Kidney tubule cell (primary cell): Measurements from ENCODE around the gene BCAS3.
"Not testable (repeated sequence)": the region's sequence is repeated elsewhere in the genome, so short reads cannot be mapped to it uniquely, and the experiment has no call there.

Experiments used
- DNase-seq: peaks from one replicate; pipeline ENCODE4 v3.0.0-alpha.2; 2018; ENCODE audit warnings: low spot score

The BCAS3 gene

GRCh38 chr17:61423967-61424649, 746.5 kb downstream of the BCAS3 start:
- DNase-seq: no peak

DNA sequence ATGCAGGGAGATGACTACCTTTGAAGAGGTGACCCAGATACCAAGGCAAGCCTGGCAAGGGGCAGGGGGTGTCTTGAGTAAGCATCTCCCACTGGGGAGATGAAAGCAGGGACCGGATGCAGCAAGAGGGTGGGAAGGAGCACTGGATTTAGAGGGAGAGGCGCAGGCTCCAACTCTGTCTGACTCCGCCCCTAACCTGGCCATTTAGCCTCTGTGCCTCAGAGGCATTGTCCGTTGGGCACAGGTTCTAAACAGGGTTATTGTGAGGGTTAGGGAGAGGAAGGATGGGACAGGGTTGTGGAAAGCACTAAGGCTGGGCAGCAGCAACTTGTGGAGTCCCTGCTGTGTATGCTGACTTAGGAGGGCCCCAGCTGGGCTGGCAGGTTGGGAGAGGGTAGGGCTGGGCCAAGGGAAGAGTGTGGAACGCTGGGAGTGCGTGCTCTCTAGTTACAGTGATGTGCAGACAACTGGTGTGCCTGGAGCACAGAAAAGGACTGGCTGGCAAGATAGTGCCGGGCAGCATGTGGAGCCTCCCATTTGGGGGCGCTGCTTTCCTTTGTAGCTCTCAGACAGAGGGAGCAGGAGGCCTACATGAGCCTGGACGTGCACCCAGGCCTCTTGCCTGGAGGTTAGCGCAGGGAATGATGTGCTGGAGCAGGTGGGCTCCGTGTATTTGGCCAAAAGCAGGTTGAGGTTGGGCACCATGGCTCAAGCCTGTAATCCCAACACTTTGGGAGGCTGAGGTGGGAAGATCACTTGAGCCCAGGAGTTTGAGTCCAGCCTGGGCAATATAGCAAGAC, 748.2 kb downstream of the BCAS3 start:
- DNase-seq: no peak

DNA sequence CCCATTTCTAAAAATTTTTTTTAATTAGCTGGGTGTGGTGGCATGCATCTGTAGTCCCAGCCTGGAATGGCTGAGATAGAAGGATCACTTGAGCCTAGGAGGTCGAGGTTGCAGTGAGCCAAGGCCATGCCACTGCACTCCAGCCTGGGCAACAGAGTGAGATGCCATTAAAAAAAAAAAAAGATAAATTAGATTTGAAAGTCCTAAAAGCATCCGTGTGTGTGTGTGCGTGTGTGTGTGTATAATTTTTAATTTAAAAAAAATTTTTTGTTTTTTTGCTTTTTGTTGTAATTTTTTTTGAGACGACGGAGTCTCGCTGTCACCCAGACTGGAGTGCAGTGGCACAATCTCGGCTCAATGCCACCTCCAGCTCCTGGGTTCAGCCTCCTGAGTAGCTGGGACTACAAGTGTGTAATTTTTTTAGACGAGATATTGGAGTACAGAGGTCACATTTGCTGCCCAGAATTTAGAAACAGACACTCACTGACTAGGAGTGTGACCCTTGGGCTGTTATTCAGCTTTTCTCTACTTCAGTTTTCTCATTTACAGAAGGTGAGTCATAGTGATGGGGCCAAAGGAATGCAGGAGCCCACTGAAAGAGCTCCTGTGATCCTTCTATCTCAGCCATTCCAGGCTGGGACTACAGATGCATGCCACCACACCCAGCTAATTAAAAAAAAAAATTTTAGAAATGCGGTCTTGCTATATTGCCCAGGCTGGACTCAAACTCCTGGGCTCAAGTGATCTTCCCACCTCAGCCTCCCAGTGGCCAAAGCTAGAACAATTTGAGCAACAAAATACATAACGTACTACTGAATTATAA, 749.0 kb downstream of the BCAS3 start:
- peak; percentile 71 for DNase-seq

DNA sequence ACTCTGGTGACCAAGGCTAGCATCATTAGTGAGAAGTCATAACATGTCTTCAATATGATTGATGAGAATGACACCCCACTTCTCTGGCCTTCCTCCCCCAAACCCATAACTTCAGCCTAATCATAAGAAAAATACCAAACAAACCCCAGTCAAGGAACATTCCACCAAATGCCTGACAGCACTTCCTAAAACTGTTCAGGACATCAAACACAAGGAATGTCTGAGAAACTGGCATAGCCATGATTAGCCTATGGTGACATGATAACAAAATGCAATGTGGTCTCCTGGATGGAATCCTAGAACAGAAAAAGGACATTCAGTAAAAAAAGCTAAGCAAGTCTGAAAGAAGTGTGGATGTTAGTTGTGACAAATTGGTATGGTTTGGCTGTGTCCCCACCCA, 749.9 kb downstream of the BCAS3 start:
- no peak for DNase-seq

DNA sequence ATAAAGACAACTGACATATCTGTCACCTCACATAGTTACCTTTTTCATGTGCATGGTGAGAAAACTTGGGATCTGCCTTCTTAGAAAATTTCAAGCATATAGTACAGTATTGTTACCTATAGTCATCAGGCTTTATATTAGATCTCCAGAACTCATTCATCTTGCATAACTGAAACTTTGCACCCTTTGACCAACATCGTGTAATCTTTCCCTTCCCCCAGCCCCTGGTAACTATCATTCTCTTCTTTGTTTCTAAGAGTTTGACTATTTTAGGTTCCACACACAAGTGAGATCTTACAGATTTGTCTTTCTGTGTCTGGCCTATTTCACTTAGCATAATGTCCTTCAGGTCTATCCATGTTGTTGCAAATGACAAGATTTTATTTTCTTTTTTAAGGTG, 751.6 kb downstream of the BCAS3 start:
- DNase-seq: no peak

GRCh38 chr17:61429831-61430230, 752.2 kb downstream of the BCAS3 start:
- not testable (repeated sequence) for DNase-seq

DNA sequence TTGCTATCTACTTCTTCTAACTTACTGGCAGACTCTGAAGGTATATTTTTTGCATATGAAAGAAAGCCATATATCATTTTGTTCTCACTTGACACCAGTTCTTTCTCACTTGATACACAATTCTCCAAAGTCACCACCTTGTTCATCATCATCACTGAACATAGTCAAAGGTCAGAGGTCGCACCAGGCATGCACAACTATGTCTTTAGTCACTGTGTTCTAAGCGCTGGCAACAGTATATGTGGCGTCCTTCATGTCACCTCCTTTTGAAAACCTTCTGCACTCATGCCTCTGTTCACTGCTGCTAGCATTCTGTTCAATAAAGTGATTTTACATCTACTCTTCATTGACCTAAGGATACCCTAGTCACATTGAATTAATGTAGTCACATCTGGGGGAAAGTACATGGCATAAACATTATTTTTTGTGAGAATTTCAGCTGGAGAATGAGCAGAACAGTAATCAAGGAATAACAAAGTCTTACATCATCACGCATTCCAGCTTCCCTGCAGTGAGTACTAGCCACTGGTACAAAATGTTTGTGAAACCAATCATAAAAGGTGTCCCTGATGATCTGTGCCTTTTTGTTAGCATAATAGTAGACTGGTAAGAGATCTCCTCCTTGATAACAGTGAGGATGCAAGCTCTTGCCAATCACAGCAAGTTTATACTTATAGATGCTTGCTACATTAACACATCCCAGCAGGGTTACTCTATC, 754.1 kb downstream of the BCAS3 start:
- DNase-seq: no peak

GRCh38 chr17:61436273-61436672, 758.6 kb downstream of the BCAS3 start:
- no peak for DNase-seq

DNA sequence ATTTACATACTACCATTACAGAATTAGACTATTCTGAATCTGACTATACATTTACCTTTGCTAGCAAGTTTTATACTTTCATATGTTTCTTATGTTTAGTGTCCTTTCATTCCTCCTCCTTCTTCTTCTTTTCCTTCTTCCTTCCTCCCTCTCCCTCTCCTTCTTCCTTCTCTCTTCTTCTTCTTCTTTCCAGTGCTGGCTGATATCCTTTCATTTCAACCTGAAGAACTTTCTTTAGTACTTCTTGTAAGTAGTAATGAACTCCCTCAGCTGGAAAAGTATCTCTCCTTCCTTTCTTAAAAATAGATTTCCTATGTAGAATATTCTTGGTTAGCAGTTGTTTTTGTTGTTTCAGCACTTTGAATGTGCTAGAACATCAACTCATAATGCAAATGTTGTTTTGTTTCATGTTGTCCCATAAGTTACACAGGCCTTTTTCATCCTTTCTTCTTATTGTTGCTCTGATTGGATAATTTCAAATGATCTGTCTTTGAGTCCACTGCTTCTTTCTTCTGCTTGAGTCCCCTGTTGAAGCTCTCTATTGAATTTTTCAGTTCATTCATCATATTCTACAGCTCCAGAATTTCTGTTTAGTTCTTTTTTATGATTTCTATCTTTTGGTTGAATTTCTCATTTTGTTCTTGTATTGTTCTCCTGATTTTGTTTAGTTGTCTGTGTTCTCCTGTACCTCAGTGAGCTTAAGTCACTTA, 759.5 kb downstream of the BCAS3 start:
- no peak for DNase-seq

DNA sequence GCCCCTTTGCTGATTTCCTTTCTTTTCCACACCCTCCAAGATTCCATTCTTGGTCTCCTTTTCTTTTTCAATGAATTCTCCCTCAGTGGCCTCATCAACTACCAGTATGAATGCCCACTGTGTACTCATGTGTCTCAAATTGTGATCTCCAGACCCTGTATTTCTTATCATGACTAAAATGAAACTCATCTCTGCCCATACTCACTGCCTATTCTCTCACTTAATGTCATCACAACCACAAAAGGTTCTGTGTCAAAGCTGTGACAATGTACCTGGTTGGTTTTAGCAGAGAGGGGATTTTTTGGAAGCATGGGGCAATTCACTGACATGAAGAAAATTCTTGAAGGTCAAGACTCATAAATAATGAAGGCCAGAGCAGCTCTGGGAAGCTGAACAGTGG, 763.0 kb downstream of the BCAS3 start:
- no peak for DNase-seq

GRCh38 chr17:61441507-61441906, 763.9 kb downstream of the BCAS3 start:
- DNase-seq: not testable (repeated sequence)

- DNase-seq: no peak
These were observed 764.6 kb downstream of the BCAS3 start for GRCh38 chr17:61442136-61442775.
